Activated T-helper 2 cell treated with anti-CD3 and anti-CD28 coated beads, Interferon-gamma antibody, Interleukin-2, Interleukin-4, amounts not matched to agents 10 μg/mL and 5 μg/mL and 100 μg/mL, durations not matched to agents 14 hours and 24 hours and 36 hours (primary cell): ENCODE results near the gene WTAP. TPM values are rescaled to one million over a fixed set of nuclear protein-coding genes. Genes with fewer than 3 reads are reported as not detected.
A peak's percentile ranks its signal among the peaks of the same experiment; 100 is the strongest.

Experiments used
- DNase-seq: peaks from one replicate; pipeline ENCODE4 v3.0.0; 2021; ENCODE audit warnings: low spot score
- H3K27ac Mint-ChIP-seq: one replicate; pipeline ENCODE4 v1.8.0; 2021; ENCODE audit warnings: mixed read lengths
- H3K27me3 Mint-ChIP-seq: one replicate; pipeline ENCODE4 v1.8.0; 2021; ENCODE audit warnings: low read depth, mixed read lengths
- H3K36me3 Mint-ChIP-seq: one replicate; pipeline ENCODE4 v1.8.0; 2021; ENCODE audit warnings: low read depth, mixed read lengths
- H3K4me1 Mint-ChIP-seq: one replicate; pipeline ENCODE4 v1.8.0; 2021; ENCODE audit warnings: low read depth, mixed read lengths
- H3K4me3 Mint-ChIP-seq: one replicate; pipeline ENCODE4 v1.8.0; 2021; ENCODE audit warnings: low read depth, mild to moderate bottlenecking, moderate library complexity, mixed read lengths
- H3K9me3 Mint-ChIP-seq: one replicate; pipeline ENCODE4 v1.8.0; 2021; ENCODE audit warnings: mixed read lengths
- intact Hi-C: fragments of 100-400 bp; cut with micrococcal nuclease; formaldehyde crosslinking; loops from one replicate; pipeline ENCODE4 v1.15.1; 2023
- total RNA-seq: library from RNA; stranded (reverse); gene quantifications from 2 replicates; pipeline ENCODE4 v1.2.3, GENCODE V29; 2022

WTAP gene
- total RNA-seq, 1 donor from 2014 or later, result 110 TPM

- no peaks in the 10 kb centered on the region for H3K9me3 Mint-ChIP-seq
- H3K36me3 Mint-ChIP-seq, result peaks cover 60% of the 10 kb centered on the region
- intact Hi-C loops, result loop anchor here (1.0 kb wide), 3 partner anchors 27 to 69 kb away; partner anchors contain the start of genes SOD2 and TCP1
- no peaks in the 10 kb centered on the region for H3K27me3 Mint-ChIP-seq
- peak within 1 kb of the TSS; percentile 93 for H3K4me3 Mint-ChIP-seq
- H3K27ac Mint-ChIP-seq, result peak within 1 kb of the TSS; percentile 93
- peaks cover 46% of the 10 kb centered on the region for H3K4me1 Mint-ChIP-seq
- DNase-seq, result peak; percentile 91
Observed at GRCh38 chr6:159761873-159762680, 34.8 kb downstream of the WTAP start, which contains the start of gene ACAT2. Gene ACAT2 (plus strand): TSS chr6:159762045. CDS start chr6:159762088, 43 bp downstream.

- H3K36me3 Mint-ChIP-seq, result peaks cover 61% of the 10 kb centered on the region
- H3K27ac Mint-ChIP-seq, result peak overlapping the region; percentile 90
- H3K4me1 Mint-ChIP-seq, result peaks cover 46% of the 10 kb centered on the region
- no peaks in the 10 kb centered on the region for H3K9me3 Mint-ChIP-seq
- H3K4me3 Mint-ChIP-seq, result peak overlapping the region; percentile 93
- no peaks in the 10 kb centered on the region for H3K27me3 Mint-ChIP-seq
- intact Hi-C loops, result loop anchor here (1.0 kb wide), 3 partner anchors 27 to 69 kb away; partner anchors contain the start of genes SOD2 and TCP1
- DNase-seq, result peak; percentile 24
Observed at GRCh38 chr6:159762681-159763293, 35.5 kb downstream of the WTAP start.

DNA sequence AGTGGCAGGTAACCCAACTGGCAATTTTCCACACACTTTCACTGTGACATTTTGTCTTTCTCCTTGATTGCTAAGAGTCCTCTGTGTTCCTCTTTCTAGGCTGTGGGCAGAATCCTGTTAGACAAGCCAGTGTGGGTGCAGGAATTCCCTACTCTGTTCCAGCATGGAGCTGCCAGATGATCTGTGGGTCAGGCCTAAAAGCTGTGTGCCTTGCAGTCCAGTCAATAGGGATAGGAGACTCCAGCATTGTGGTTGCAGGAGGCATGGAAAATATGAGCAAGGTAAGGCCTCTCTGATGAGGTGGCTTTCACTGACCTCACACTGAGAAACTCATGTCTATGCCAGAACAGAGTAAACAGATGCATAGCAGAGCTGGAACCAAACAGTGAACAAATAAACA is 39.6 kb downstream of the WTAP start:
- H3K27me3 Mint-ChIP-seq, result no peaks in the 10 kb centered on the region
- intact Hi-C loops, result no loop called here
- no peak overlapping the region for H3K4me3 Mint-ChIP-seq
- H3K36me3 Mint-ChIP-seq, result peaks cover 81% of the 10 kb centered on the region
- peak overlapping the region; percentile 66 for H3K27ac Mint-ChIP-seq
- DNase-seq, result no peak
- peaks cover 3% of the 10 kb centered on the region for H3K9me3 Mint-ChIP-seq
- H3K4me1 Mint-ChIP-seq, result peaks cover 26% of the 10 kb centered on the region

- intact Hi-C loops, result no loop called here
Observed at GRCh38 chr6:159769470-159769869, 42.2 kb downstream of the WTAP start.

GRCh38 chr6:159772196-159772595 is 44.9 kb downstream of the WTAP start:
- Mint-ChIP-seq H3K4me3 (no peak overlapping the region), H3K36me3 (peaks cover 84% of the 10 kb centered on the region), H3K4me1 (peaks cover 5% of the 10 kb centered on the region), H3K9me3 (peaks cover 3% of the 10 kb centered on the region), H3K27me3 (no peaks in the 10 kb centered on the region), H3K27ac (no peak overlapping the region)
- no peak for DNase-seq
- intact Hi-C loops, result no loop called here

More at GRCh38 chr6:159769470-159769869, 42.2 kb downstream of the WTAP start:
- Mint-ChIP-seq H3K27ac (peak overlapping the region; percentile 53), H3K9me3 (peaks cover 3% of the 10 kb centered on the region), H3K4me1 (peaks cover 21% of the 10 kb centered on the region), H3K27me3 (no peaks in the 10 kb centered on the region), H3K4me3 (no peak overlapping the region), H3K36me3 (peaks cover 84% of the 10 kb centered on the region)
- DNase-seq, result no peak

GRCh38 chr6:159777240-159777904 is 50.1 kb downstream of the WTAP start:
- DNase-seq, result no peak
- H3K4me3 Mint-ChIP-seq, result no peak overlapping the region
- peaks cover 12% of the 10 kb centered on the region for H3K4me1 Mint-ChIP-seq
- intact Hi-C loops, result no loop called here
- H3K9me3 Mint-ChIP-seq, result no peaks in the 10 kb centered on the region
- H3K36me3 Mint-ChIP-seq, result peaks cover 87% of the 10 kb centered on the region
- no peaks in the 10 kb centered on the region for H3K27me3 Mint-ChIP-seq
- no peak overlapping the region for H3K27ac Mint-ChIP-seq

DNA sequence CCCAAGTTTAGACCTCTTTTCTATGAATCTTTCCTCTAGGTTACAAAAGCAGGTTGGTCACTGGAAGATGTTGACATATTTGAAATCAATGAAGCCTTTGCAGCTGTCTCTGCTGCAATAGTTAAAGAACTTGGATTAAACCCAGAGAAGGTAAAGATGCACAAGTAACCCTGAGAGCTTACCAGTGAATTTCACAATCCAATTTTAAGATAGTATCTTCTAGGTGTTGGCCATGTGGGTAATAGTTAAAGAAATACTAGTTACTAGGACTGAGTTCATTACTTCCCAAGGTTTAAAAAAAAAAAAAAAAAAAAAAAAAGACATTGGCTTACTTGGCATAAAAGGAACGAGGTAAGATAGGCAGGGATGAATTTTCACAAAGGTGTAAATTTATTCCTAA is 50.8 kb downstream of the WTAP start:
- no peak overlapping the region for H3K27ac Mint-ChIP-seq
- peaks cover 19% of the 10 kb centered on the region for H3K4me1 Mint-ChIP-seq
- peaks cover 93% of the 10 kb centered on the region for H3K36me3 Mint-ChIP-seq
- intact Hi-C loops, result no loop called here
- H3K27me3 Mint-ChIP-seq, result no peaks in the 10 kb centered on the region
- no peaks in the 10 kb centered on the region for H3K9me3 Mint-ChIP-seq
- DNase-seq, result no peak
- H3K4me3 Mint-ChIP-seq, result no peak overlapping the region

DNA sequence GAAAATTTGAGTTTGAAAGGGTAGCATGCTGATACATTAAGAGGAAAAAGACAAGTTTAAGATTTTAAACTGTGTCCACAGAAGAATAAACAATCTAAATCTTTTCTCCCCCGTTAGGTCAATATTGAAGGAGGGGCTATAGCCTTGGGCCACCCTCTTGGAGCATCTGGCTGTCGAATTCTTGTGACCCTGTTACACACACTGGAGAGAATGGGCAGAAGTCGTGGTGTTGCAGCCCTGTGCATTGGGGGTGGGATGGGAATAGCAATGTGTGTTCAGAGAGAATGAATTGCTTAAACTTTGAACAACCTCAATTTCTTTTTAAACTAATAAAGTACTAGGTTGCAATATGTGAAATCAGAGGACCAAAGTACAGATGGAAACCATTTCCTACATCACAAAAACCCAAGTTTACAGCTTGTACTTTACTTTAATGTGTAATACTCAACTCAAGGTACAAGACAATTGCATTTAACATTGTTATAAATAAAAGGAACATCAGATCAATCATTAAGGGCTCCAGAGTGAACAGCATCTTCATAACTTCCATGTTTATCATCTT is 51.3 kb downstream of the WTAP start:
- no peaks in the 10 kb centered on the region for H3K9me3 Mint-ChIP-seq
- no peak overlapping the region for H3K27ac Mint-ChIP-seq
- peaks cover 92% of the 10 kb centered on the region for H3K36me3 Mint-ChIP-seq
- H3K4me3 Mint-ChIP-seq, result no peak overlapping the region
- peaks cover 19% of the 10 kb centered on the region for H3K4me1 Mint-ChIP-seq
- intact Hi-C loops, result no loop called here
- DNase-seq, result no peak
- H3K27me3 Mint-ChIP-seq, result no peaks in the 10 kb centered on the region

DNA sequence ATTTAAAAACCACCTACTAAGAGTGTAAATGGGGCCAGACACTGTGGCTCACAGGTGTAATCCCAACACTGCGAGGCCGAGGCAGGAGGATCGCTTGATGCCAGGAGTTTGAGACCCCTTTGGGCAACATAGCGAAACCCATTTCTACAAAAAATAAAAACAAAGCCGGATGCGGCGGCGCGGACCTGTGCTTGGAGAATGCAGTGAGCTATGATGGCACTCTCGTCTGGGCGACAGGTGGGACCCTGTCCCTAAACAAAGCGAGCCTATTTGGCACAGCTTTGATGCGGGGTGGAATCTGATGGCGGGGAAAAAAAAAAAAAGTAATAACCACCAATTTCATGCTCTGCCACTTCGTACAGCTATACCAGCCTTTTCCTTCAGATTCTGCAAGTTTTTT is 61.0 kb downstream of the WTAP start:
- peak overlapping the region; percentile 96 for H3K4me3 Mint-ChIP-seq
- H3K4me1 Mint-ChIP-seq, result peaks cover 45% of the 10 kb centered on the region
- H3K27me3 Mint-ChIP-seq, result no peaks in the 10 kb centered on the region
- H3K36me3 Mint-ChIP-seq, result peaks cover 73% of the 10 kb centered on the region
- no peak for DNase-seq
- H3K9me3 Mint-ChIP-seq, result no peaks in the 10 kb centered on the region
- H3K27ac Mint-ChIP-seq, result peak overlapping the region; percentile 86
- intact Hi-C loops, result loop anchor here (2.0 kb wide), 1 partner anchor 181 kb away; the partner anchor contains the start of gene IGF2R

DNA sequence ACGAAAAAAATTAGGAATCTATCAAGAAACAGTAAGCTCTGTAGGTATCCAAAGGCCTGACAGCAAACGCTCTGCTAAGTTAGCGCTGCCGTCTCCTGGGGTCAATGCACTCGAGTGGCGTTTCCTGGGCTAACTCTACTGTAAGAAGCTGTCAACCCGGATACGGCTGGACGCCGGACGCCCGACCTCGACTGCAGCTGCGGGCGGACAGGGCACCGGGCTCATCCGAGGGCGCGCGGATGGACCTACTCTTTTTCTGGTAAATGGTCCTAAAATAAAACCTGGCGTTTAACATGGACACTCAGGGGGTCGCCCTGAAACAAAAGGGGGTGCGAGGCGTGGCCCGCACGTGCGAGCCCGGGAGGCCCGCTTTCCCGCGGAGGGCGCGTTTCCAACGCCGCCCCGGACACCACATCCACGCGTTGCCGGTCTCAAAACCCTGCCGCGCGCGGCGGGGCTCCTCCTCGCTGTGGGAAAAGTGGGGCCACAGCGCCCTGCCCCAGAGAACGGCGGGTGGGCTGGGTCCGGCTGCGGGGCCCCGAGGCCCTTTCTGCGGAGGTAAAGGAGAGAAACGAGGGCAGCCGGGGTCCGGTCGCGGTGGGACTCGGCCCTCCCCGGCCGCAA is 61.6 kb downstream of the WTAP start:
- intact Hi-C loops, result loop anchor here (1.0 to 2.0 kb wide), 4 partner anchors 27 to 180 kb away; partner anchors contain the start of genes ACAT2, IGF2R and WTAP
- Mint-ChIP-seq H3K9me3 (no peaks in the 10 kb centered on the region), H3K36me3 (peaks cover 74% of the 10 kb centered on the region), H3K27ac (peak overlapping the region; percentile 86), H3K4me1 (peaks cover 44% of the 10 kb centered on the region), H3K27me3 (no peaks in the 10 kb centered on the region), H3K4me3 (peak overlapping the region; percentile 96)
- DNase-seq, result peak; percentile 16

GRCh38 chr6:159789377-159790148 is 62.3 kb downstream of the WTAP start, which contains the start of gene TCP1:
Gene TCP1 (minus strand): TSS chr6:159789602. CDS start chr6:159789468, 134 bp downstream.
- intact Hi-C loops, result loop anchor here (1.0 to 2.0 kb wide), 5 partner anchors 27 to 179 kb away; partner anchors contain the start of genes ACAT2, IGF2R and WTAP
- H3K9me3 Mint-ChIP-seq, result no peaks in the 10 kb centered on the region

More at GRCh38 chr6:159789377-159790148, 62.3 kb downstream of the WTAP start, which contains the start of gene TCP1:
- H3K27me3 Mint-ChIP-seq, result no peaks in the 10 kb centered on the region
- peaks cover 46% of the 10 kb centered on the region for H3K4me1 Mint-ChIP-seq
- H3K36me3 Mint-ChIP-seq, result peaks cover 76% of the 10 kb centered on the region
- peak; percentile 99 for DNase-seq
- peak within 1 kb of the TSS; percentile 96 for H3K4me3 Mint-ChIP-seq
- peak within 1 kb of the TSS; percentile 97 for H3K27ac Mint-ChIP-seq
